Muscle layer of colon (tissue), 2 donors: ENCODE measurements around the gene WDR59.

Experiments
- H3K27ac ChIP-seq: one replicate; pipeline ENCODE4 v1.7.0; 2013; ENCODE audit warnings: low read depth, mild to moderate bottlenecking, low read length, moderate library complexity
- H3K27me3 ChIP-seq, 2 donors: one replicate each; pipeline ENCODE4 v1.7.0; 2013; ENCODE audit warnings: low read length in 2 of 2, mild to moderate bottlenecking in 2 of 2; ENCODE audit not compliant: insufficient read depth in 2 of 2, control insufficient read depth in 1 of 2
- H3K36me3 ChIP-seq: one replicate; pipeline ENCODE4 v1.7.0; 2013; ENCODE audit warnings: mild to moderate bottlenecking, low read length; ENCODE audit not compliant: insufficient read depth
- H3K4me1 ChIP-seq: one replicate; pipeline ENCODE4 v1.7.0; 2013; ENCODE audit warnings: mild to moderate bottlenecking, low read length; ENCODE audit not compliant: insufficient read depth
- H3K4me3 ChIP-seq, 2 donors: one replicate each; pipeline ENCODE4 v1.7.0; 2013; ENCODE audit warnings: low read length in 2 of 2, low read depth in 1 of 2, mild to moderate bottlenecking in 1 of 2, moderate library complexity in 1 of 2
- H3K9ac ChIP-seq: one replicate; pipeline ENCODE4 v1.7.0; 2013; ENCODE audit warnings: low read length
- H3K9me3 ChIP-seq: one replicate; pipeline ENCODE4 v1.7.0; 2013; ENCODE audit warnings: mild to moderate bottlenecking, low read length
- donor health status: abdominal sarcoma.
- donor health status: Adenocarcinoma of cecum.

The WDR59 gene

DNA sequence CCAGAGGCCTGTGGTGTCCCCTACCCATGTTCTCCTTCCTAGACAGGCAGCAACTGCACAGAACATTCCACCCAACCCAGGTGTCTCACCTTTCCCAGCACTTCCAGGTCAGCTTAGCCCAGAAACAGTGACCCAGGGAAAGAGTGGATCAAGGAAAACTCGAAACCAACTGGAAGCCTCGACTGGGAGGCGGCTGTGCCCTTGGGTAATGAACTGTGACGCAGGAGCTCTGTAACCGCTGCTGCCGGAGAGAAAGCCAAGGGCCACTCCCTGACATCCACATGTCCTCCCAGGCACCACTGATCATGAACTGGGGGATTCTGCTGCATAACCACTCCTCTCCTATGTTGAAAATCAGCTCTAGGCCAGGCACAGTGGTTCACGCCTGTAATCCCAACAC is 34.4 kb downstream of the WDR59 start:
- H3K9ac ChIP-seq: no peak overlapping the region
- H3K36me3 ChIP-seq: peaks cover 44% of the 10 kb centered on the region
- no peaks in the 10 kb centered on the region for H3K27me3 ChIP-seq
- H3K27ac ChIP-seq: no peak overlapping the region
- H3K9me3 ChIP-seq: no peaks in the 10 kb centered on the region
- H3K4me1 ChIP-seq: no peaks in the 10 kb centered on the region
- H3K4me3 ChIP-seq: no peak overlapping the region

DNA sequence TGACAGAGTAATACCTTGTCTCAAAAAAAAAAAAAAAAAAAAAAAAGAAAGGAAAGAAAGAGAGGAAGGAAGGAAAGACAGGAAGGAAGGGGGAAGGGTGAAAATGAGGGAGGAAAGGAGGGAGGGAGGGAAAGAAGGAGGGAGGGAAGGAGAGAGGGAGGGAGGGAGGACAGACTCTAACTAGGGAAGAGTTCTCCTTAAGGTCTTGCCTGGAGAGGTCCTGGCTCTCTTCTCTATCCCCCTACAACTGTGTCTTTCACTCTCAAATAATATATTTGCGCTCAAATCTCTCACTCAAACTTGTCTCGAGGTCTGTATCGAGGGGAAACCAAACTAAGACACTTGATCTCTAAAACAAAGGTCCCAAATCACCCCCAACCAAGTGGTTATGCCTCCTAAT is 35.6 kb downstream of the WDR59 start:
- Histone ChIP-seq H3K27ac (no peak overlapping the region), H3K36me3 (peaks cover 34% of the 10 kb centered on the region), H3K4me1 (no peaks in the 10 kb centered on the region), H3K9me3 (no peaks in the 10 kb centered on the region), H3K4me3 (no peak overlapping the region), H3K27me3 (no peaks in the 10 kb centered on the region), H3K9ac (no peak overlapping the region)

DNA sequence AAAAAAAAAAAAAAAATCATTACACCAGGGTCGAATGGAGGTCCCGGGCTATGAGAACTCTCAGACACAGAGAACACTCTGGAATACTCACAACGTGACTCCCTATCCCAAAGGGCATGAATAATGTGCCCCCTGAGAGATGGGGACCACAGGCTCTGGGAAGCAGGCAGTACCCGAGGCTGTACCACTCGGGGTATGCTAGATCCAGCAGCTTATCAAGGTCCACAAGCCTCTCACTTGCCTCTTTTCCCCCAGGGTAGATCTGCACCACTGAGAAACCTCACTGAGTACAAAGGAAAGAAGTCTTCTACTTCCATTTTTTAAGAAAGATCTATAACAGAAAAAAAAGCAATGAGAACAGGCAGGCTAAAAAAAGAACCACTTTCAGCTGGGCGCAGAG is 40.5 kb downstream of the WDR59 start:
- Histone ChIP-seq H3K27me3 (no peaks in the 10 kb centered on the region), H3K36me3 (peaks cover 40% of the 10 kb centered on the region)

DNA sequence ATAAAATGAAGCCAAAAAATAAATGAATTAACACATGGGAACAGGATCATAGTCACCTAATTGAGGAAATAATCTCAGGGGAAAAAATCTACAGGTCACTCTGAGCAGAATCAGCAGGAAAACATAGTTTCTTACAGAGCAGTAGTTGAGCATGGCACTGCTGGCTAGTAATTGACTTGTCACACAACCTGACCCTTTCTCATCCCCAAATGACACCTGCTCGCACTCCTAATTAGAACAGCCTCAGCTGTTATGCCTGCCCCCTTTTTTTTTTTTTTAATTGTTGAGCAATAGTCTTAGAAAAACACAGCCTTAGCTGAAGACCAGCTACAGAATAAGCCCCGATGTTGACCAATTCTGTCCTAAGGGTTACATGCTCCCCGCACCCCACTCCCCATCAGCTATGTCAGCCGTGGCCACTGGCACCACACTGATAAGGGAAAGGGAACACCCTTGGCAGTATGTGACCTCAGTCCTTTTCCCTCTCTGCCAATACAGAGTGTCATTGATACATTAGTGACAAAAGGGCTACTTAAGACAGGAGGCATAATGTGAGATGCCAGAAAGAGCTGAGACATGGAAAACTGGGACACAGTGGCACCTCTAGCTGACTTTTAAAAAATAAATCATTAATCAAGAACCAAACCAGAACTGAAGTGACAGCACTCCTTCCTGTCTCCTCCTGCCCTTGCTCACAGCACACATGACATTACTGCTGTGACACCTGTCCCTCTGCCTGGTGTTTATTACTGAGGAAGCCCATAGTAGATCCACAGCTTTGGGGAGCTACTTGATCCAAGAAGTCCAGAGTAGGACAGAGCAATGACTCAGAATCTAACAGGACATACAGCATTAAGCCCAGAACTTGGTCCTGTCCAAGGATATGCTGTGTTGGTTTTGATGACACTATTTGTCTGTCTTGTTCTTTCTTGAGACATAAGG is 41.7 kb downstream of the WDR59 start:
- Histone ChIP-seq H3K27ac (no peak overlapping the region), H3K9ac (no peak overlapping the region), H3K9me3 (no peaks in the 10 kb centered on the region), H3K36me3 (peaks cover 37% of the 10 kb centered on the region), H3K4me3 (no peak overlapping the region), H3K4me1 (no peaks in the 10 kb centered on the region), H3K27me3 (no peaks in the 10 kb centered on the region)

More for the DNA sequence above, 40.5 kb downstream of the WDR59 start:
- Histone ChIP-seq H3K27ac (no peak overlapping the region), H3K9ac (no peak overlapping the region), H3K9me3 (no peaks in the 10 kb centered on the region), H3K4me3 (no peak overlapping the region), H3K4me1 (no peaks in the 10 kb centered on the region)

DNA sequence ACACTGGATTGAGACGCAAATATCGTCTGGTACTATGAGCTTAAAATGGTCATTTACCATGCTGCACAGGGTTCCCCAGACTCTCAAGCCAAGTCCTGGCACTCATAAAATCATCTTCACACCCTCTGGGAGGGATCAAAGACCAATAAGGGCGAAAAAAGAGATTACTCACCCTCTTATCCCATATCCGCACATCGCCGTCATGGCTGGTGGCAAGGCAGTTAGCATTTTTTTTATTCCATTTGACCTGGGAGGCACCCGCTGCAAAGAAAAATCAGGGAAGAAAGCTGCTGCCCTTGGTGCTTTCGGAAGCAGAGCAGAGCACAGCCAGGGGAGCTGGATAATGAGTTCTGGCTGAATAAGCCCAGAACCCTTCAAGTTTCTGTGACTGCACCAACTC is 42.4 kb downstream of the WDR59 start:
- H3K27ac ChIP-seq: no peak overlapping the region
- H3K27me3 ChIP-seq: no peaks in the 10 kb centered on the region
- H3K9ac ChIP-seq: no peak overlapping the region
- H3K4me3 ChIP-seq: no peak overlapping the region
- no peaks in the 10 kb centered on the region for H3K4me1 ChIP-seq
- no peaks in the 10 kb centered on the region for H3K9me3 ChIP-seq
- peaks cover 37% of the 10 kb centered on the region for H3K36me3 ChIP-seq

DNA sequence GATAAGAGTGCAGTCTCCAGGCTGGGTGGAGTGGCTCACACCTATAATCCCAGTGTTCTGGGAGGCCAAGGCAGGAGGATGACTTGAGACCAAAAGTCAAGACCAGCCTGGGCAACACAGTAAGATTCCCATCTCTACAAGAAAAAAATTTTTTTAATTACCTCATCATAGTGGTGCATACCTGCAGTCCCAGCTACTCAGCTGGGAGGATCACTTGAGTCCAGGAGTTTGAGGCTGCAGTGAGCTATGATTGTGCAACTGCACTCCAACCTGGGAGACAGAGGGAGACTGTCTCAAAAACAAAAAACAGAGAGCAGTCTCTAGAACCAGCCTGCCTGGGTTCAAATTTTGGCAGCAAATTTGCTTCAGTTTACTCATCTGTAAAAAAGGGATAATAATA is 45.2 kb downstream of the WDR59 start:
- Histone ChIP-seq H3K4me3 (no peak overlapping the region), H3K36me3 (peaks cover 27% of the 10 kb centered on the region)

DNA sequence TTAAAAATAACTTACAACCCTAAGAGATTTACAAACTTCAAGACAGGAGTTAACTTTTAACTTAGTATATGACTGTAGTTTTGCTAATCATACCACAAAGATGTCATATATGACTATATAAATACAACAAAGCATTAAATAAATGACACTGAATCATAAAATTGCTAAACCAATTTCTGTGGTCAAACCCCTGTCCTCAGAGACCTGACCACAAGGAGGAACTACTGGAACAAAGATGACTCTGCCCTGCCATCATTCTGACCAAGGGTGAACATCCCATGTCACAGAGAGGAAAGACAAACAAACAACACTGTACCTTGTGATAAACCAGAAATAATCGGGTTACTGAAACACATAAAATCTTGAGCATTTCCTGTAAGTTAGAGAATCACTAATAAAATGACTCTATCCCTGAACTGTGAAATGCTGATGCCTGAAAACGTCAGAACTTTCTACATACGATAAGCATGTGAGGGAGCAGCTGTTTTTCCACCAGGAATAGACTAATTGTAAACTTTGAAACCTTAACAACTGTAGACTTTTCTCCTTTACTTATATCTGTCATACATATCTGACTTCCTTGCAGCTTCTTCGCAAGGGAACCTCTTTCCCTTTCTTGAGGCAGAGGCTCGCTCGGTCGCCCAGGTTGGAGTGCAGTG is 47.9 kb downstream of the WDR59 start:
- H3K36me3 ChIP-seq: peaks cover 23% of the 10 kb centered on the region
- no peak overlapping the region for H3K27ac ChIP-seq
- H3K27me3 ChIP-seq: no peaks in the 10 kb centered on the region
- H3K4me3 ChIP-seq: no peak overlapping the region
- H3K4me1 ChIP-seq: no peaks in the 10 kb centered on the region
- no peak overlapping the region for H3K9ac ChIP-seq
- H3K9me3 ChIP-seq: no peaks in the 10 kb centered on the region

More for the DNA sequence above, 45.2 kb downstream of the WDR59 start:
- Histone ChIP-seq H3K27ac (no peak overlapping the region), H3K27me3 (no peaks in the 10 kb centered on the region), H3K4me1 (no peaks in the 10 kb centered on the region), H3K9ac (no peak overlapping the region), H3K9me3 (no peaks in the 10 kb centered on the region)

DNA sequence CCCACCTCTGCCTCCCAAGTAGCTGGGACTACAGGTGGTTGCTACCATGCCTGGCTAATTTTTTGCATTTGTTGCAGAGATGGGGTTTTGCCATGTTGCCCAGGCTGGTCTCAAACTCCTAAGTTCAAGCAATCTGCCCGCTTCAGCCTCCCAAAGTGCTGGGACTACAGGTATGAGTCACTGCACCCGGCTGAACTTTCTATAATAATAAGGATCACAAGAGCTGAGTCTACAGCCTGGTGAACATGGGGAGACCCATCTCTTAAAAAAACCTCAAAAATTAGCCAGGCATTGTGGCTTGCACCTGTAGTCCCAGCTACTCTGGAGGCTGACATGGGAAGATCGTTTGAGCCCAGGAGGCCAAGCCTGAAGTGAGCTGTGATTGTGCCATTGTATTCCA is 53.5 kb downstream of the WDR59 start:
- no peak overlapping the region for H3K9ac ChIP-seq
- no peaks in the 10 kb centered on the region for H3K9me3 ChIP-seq
- no peaks in the 10 kb centered on the region for H3K4me1 ChIP-seq
- no peak overlapping the region for H3K27ac ChIP-seq
- no peak overlapping the region for H3K4me3 ChIP-seq
- no peaks in the 10 kb centered on the region for H3K27me3 ChIP-seq
- H3K36me3 ChIP-seq: peaks cover 10% of the 10 kb centered on the region

DNA sequence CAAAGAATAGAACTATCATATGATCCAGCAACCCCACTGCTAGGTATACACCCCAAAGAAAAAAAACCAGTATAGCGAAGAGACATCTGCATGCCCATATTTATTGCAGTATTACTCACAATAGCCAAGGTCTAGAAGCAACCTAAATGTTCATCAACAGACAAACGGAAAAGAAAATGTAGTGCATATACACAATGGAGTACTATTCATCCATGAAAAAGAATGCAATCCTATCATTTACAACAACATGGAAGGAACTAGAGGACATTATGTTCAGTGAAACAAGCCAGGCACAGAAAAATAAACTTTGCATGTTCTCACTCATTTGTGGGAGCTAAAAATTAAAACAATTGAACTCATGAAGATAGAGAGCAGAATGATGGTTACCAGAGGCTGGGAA is 55.3 kb downstream of the WDR59 start:
- Histone ChIP-seq H3K27ac (no peak overlapping the region), H3K4me1 (no peaks in the 10 kb centered on the region), H3K36me3 (peaks cover 10% of the 10 kb centered on the region), H3K4me3 (no peak overlapping the region), H3K9me3 (no peaks in the 10 kb centered on the region), H3K27me3 (no peaks in the 10 kb centered on the region), H3K9ac (no peak overlapping the region)

DNA sequence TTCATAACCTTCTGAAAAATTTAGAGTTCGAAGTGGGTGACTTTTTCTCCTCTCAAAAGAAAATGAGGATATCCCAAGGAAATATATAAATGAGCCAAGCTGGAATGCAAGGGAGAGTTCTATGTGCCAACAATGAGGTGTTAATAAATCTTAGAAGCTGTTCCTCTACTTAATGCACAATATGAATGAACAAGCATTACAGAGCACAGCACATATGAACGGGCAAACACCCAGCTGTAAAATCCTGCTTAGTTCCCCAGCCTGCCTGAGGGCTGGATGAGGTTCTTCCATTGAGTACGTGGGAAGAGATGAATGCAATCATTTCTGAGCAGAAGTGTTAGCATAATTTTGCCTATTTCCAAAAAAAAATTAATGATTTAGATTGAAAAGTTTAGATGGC is 58.1 kb downstream of the WDR59 start:
- Histone ChIP-seq H3K4me3 (no peak overlapping the region), H3K9ac (no peak overlapping the region), H3K27ac (no peak overlapping the region), H3K27me3 (no peaks in the 10 kb centered on the region), H3K9me3 (no peaks in the 10 kb centered on the region), H3K36me3 (peaks cover 1% of the 10 kb centered on the region), H3K4me1 (peaks cover 26% of the 10 kb centered on the region)

DNA sequence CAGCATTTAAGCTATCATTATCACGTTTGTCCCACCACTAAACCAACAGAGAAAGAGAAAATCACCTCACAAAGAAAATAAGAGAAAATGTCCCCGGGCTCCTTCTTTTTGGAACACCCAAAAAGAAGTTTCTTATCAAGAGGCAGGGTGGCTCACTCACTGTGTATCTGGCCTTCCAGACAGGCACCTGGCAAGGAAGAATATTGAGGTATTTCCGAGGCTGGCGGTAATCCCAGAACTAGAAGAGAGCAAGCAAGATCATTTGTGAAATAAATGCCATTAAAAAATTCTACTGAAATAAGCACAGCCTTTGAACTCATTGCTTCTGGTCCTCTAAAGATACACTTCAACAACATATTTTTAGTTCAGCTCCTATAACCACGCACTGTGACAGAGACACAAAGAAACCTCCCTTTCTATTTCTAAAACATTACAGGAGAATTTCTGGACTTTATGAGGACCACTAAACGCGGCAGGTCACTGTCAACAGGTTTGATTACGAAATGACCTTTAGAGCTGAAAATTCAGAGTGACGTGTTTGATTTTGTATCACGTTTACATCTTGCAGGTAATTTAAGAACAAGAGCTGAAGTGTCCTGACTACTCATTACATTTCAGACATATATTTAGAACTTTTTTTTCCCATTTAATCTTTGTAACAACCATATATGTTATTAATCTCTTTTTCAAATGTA is 61.0 kb downstream of the WDR59 start:
- Histone ChIP-seq H3K9me3 (no peaks in the 10 kb centered on the region), H3K9ac (no peak overlapping the region), H3K27ac (no peak overlapping the region), H3K27me3 (no peaks in the 10 kb centered on the region), H3K4me1 (peaks cover 29% of the 10 kb centered on the region), H3K4me3 (no peak overlapping the region), H3K36me3 (peaks cover 13% of the 10 kb centered on the region)
